HEK293 (cell line): ENCODE results near the gene ATF7IP2.

Experiments used
- TF ChIP-seq, protein P1 (sequence below): fragments of 450-650 bp; formaldehyde crosslinking; IDR thresholded peaks from 2 replicates; pipeline ENCODE4 v1.5.1; 2016; ENCODE audit warnings: missing biosample characterization, missing genetic modification characterization
- TF ChIP-seq, protein P2 (sequence below): fragments of 450-650 bp; formaldehyde crosslinking; IDR thresholded peaks from 2 replicates; pipeline ENCODE4 v1.5.1; 2016; ENCODE audit warnings: missing biosample characterization, missing genetic modification characterization

DNA sequence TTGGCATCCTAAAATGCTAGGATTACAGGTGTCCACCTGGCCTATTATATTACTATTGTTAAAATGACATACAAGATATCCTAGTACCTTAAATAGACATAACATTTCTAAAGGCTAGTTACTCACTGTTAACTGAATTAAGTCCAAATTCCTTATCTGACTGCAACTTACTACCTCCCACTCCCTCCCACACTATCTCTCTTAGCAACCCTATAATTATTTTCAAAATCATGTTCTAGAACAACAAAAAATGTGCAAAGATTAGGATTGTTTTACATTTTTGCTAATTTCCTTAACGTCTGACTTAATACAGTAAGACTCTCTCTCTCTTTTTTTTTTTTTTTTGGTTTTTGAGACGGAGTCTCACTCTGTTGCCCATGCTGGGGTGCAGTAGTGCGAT lies 2.2 kb upstream of the ATF7IP2 start:
- TF ChIP-seq, protein P1, sequence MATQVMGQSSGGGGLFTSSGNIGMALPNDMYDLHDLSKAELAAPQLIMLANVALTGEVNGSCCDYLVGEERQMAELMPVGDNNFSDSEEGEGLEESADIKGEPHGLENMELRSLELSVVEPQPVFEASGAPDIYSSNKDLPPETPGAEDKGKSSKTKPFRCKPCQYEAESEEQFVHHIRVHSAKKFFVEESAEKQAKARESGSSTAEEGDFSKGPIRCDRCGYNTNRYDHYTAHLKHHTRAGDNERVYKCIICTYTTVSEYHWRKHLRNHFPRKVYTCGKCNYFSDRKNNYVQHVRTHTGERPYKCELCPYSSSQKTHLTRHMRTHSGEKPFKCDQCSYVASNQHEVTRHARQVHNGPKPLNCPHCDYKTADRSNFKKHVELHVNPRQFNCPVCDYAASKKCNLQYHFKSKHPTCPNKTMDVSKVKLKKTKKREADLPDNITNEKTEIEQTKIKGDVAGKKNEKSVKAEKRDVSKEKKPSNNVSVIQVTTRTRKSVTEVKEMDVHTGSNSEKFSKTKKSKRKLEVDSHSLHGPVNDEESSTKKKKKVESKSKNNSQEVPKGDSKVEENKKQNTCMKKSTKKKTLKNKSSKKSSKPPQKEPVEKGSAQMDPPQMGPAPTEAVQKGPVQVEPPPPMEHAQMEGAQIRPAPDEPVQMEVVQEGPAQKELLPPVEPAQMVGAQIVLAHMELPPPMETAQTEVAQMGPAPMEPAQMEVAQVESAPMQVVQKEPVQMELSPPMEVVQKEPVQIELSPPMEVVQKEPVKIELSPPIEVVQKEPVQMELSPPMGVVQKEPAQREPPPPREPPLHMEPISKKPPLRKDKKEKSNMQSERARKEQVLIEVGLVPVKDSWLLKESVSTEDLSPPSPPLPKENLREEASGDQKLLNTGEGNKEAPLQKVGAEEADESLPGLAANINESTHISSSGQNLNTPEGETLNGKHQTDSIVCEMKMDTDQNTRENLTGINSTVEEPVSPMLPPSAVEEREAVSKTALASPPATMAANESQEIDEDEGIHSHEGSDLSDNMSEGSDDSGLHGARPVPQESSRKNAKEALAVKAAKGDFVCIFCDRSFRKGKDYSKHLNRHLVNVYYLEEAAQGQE (tag by site-specific recombination) = no peak
- TF ChIP-seq, protein P2, sequence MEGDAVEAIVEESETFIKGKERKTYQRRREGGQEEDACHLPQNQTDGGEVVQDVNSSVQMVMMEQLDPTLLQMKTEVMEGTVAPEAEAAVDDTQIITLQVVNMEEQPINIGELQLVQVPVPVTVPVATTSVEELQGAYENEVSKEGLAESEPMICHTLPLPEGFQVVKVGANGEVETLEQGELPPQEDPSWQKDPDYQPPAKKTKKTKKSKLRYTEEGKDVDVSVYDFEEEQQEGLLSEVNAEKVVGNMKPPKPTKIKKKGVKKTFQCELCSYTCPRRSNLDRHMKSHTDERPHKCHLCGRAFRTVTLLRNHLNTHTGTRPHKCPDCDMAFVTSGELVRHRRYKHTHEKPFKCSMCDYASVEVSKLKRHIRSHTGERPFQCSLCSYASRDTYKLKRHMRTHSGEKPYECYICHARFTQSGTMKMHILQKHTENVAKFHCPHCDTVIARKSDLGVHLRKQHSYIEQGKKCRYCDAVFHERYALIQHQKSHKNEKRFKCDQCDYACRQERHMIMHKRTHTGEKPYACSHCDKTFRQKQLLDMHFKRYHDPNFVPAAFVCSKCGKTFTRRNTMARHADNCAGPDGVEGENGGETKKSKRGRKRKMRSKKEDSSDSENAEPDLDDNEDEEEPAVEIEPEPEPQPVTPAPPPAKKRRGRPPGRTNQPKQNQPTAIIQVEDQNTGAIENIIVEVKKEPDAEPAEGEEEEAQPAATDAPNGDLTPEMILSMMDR (tag by site-specific recombination) = no peak
